ENCODE data around the gene HRG. TPM values are rescaled to one million over a fixed set of nuclear protein-coding genes. Genes with fewer than 3 reads are reported as not detected.

The HRG gene
- polyA plus RNA-seq, 1 of the 3 experiments (the other 2 are of a cell fraction) = not detected

GRCh38 chr3:186717039-186717457 lies 51.2 kb downstream of the HRG start, which contains the start of gene KNG1 (continued):
- TF ChIP-seq EZH2phosphoT487 (IDR thresholded peaks at IDR 0.05; ENCODE audit: borderline replicate concordance, low read depth) = no peak
- no peak for TF ChIP-seq REST (IDR thresholded peaks at IDR 0.05; ENCODE audit: low read depth, low read length)
- no peak for TF ChIP-seq TEAD4 (IDR thresholded peaks at IDR 0.05; ENCODE audit: borderline replicate concordance, insufficient read depth)

GRCh38 chr3:186719945-186720739 lies 54.3 kb downstream of the HRG start:
- no peaks in the 10 kb centered on the region for H4K20me1 ChIP-seq (ENCODE audit: insufficient read depth)
- no peaks in the 10 kb centered on the region for H3K9me2 ChIP-seq
- no peak overlapping the region for H3K4me3 ChIP-seq (ENCODE audit: low read depth in 2 of 2, low read length in 1 of 2)
- H3K9ac ChIP-seq = no peak overlapping the region
- H3K9me3 ChIP-seq = no peaks in the 10 kb centered on the region
- H3K79me2 ChIP-seq (ENCODE audit: insufficient read depth) = no peaks in the 10 kb centered on the region
- ChIA-PET CTCF (no interaction called here), POLR2A (no interaction called here)
- H2AFZ ChIP-seq (ENCODE audit: low read depth) = no peak overlapping the region
- no peaks in the 10 kb centered on the region for H3K27me3 ChIP-seq (ENCODE audit: insufficient read depth)
- no peaks in the 10 kb centered on the region for H3K36me3 ChIP-seq (replicated peaks in 1 of 2; ENCODE audit: control insufficient read depth in 1 of 2, insufficient read depth in 2 of 2, low read length in 1 of 2)
- H3K4me2 ChIP-seq = no peak overlapping the region
- H3F3A ChIP-seq (replicated peaks; ENCODE audit: insufficient read depth) = no peaks in the 10 kb centered on the region
- TF ChIP-seq RXRA (IDR thresholded peaks at IDR 0.05; ENCODE audit: borderline replicate concordance, low read depth) (no peak), SMC3 (IDR thresholded peaks at IDR 0.05; ENCODE audit: low read depth, low read length) (no peak), GATA2 (CRISPR knock-in tag; IDR thresholded peaks at IDR 0.05) (peak; percentile 43), JUND (IDR thresholded peaks at IDR 0.05) (no peak), EZH2phosphoT487 (IDR thresholded peaks at IDR 0.05; ENCODE audit: borderline replicate concordance, low read depth) (no peak), CTCF (IDR thresholded peaks at IDR 0.05) (no peak), MXI1 (IDR thresholded peaks at IDR 0.05; ENCODE audit: low read depth, low read length) (peak; percentile 30; the same call in 1 of the 2 replicates), USF2 (IDR thresholded peaks at IDR 0.05; ENCODE audit: borderline replicate concordance, low read depth, low read length) (no peak)
- no peaks in the 10 kb centered on the region; a peak in 1 of 4 replicates for H3K4me1 ChIP-seq (ENCODE audit: control insufficient read depth in 1 of 2, insufficient read depth in 2 of 2, low read depth in 1 of 2, low read length in 1 of 2)
- peak; percentile 79 for DNase-seq
- no peak overlapping the region for H3K27ac ChIP-seq (ENCODE audit: low read depth in 2 of 2, low read length in 1 of 2)
- WGBS (ENCODE audit: low lambda C conversion rate) = 40% methylated on average over 7 of the region's 7 CpGs

Measured in SK-N-SH (cell line).